OCI-M2 (cell line): Measurements from ENCODE around the gene SYNPR.

Experiments
- DNase-seq: peaks from one replicate; lab custom pipeline; 2025; ENCODE audit not compliant: unreplicated experiment; lab: John Stamatoyannopoulos, UW

Gene SYNPR

GRCh38 chr3:63462732-63463131, 184.6 kb downstream of the SYNPR start:
- no peak for DNase-seq

GRCh38 chr3:63467392-63467791, 189.3 kb downstream of the SYNPR start:
- no peak for DNase-seq

- DNase-seq: no peak
These were observed 192.6 kb downstream of the SYNPR start for GRCh38 chr3:63470745-63471144.

GRCh38 chr3:63471781-63472180, 193.7 kb downstream of the SYNPR start:
- DNase-seq: no peak

GRCh38 chr3:63473641-63474166, 195.6 kb downstream of the SYNPR start:
- no peak for DNase-seq

GRCh38 chr3:63474828-63475518, 196.9 kb downstream of the SYNPR start:
- DNase-seq: no peak

- no peak for DNase-seq
These were observed 199.5 kb downstream of the SYNPR start for GRCh38 chr3:63477494-63478129.

GRCh38 chr3:63478990-63479660, 201.0 kb downstream of the SYNPR start:
- no peak for DNase-seq

- no peak for DNase-seq
These were observed 201.5 kb downstream of the SYNPR start for GRCh38 chr3:63479661-63480035.

- DNase-seq: no peak
These were observed 203.5 kb downstream of the SYNPR start for GRCh38 chr3:63481627-63482026.

GRCh38 chr3:63482341-63482740, 204.2 kb downstream of the SYNPR start:
- DNase-seq: no peak

GRCh38 chr3:63492464-63492863, 214.4 kb downstream of the SYNPR start:
- DNase-seq: no peak

GRCh38 chr3:63493101-63493500, 215.0 kb downstream of the SYNPR start:
- DNase-seq: no peak

- no peak for DNase-seq
These were observed 216.5 kb downstream of the SYNPR start for GRCh38 chr3:63494646-63495045.

- no peak for DNase-seq
These were observed 219.5 kb downstream of the SYNPR start for GRCh38 chr3:63497641-63498040.

- no peak for DNase-seq
These were observed 222.1 kb downstream of the SYNPR start for GRCh38 chr3:63500196-63500595.

- no peak for DNase-seq
These were observed 230.2 kb downstream of the SYNPR start for GRCh38 chr3:63508305-63508704.

- DNase-seq: no peak
These were observed 230.7 kb downstream of the SYNPR start for GRCh38 chr3:63508771-63509170.

- DNase-seq: no peak
These were observed 235.7 kb downstream of the SYNPR start for GRCh38 chr3:63513791-63514190.

- no peak for DNase-seq
These were observed 236.6 kb downstream of the SYNPR start for GRCh38 chr3:63514678-63515077.

- no peak for DNase-seq
These were observed 241.3 kb downstream of the SYNPR start for GRCh38 chr3:63519426-63519825.

- no peak for DNase-seq
These were observed 243.5 kb downstream of the SYNPR start for GRCh38 chr3:63521657-63522056.
